ENCODE data around the gene CDC5L.

Gene CDC5L

GRCh38 chr6:44470115-44470464 is 82.6 kb downstream of the CDC5L start:
- Histone ChIP-seq H3K36me3 (ENCODE audit: insufficient read depth, low read length) (no peaks in the 10 kb centered on the region), H3K27ac (no peak overlapping the region), H3K4me3 (no peak overlapping the region), H3K9ac (ENCODE audit: insufficient read length) (no peak overlapping the region), H3K9me3 (ENCODE audit: low read depth, low read length) (no peaks in the 10 kb centered on the region)
- DNase-seq (ENCODE audit: low read depth, low spot score) = no peak
- TF ChIP-seq FOXP2 (optimal IDR thresholded peaks at IDR 0.05; ENCODE audit: control extremely low read depth, extremely low read length, insufficient read depth) = no peak

DNA sequence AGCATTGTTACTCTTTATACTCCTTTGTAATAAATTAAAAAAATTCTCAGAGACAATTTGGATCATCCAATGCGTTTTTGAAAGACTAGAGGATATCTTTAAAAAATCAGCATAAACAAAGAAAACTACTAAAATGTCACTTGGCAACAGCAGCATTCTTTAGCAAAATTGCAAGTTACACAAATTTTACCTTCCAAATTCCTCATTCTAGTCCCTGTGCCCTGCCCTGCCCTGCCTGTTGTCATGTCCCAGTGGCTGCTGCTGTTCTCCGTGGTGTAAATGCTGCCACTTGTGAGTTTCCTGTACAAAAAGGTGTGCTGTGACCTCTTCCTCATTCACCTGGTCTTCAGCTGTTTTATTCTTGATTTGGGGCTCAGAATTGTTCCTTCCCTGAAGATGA is 83.2 kb downstream of the CDC5L start:
- Histone ChIP-seq H3K36me3 (ENCODE audit: insufficient read depth, low read length) (no peaks in the 10 kb centered on the region), H3K9ac (ENCODE audit: insufficient read length) (no peak overlapping the region), H3K27ac (no peak overlapping the region), H3K9me3 (ENCODE audit: low read depth, low read length) (no peaks in the 10 kb centered on the region), H3K4me3 (no peak overlapping the region)
- no peak for DNase-seq (ENCODE audit: low read depth, low spot score)
- TF ChIP-seq FOXP2 (optimal IDR thresholded peaks at IDR 0.05; ENCODE audit: control extremely low read depth, extremely low read length, insufficient read depth) (no peak), POLR2AphosphoS5 (IDR thresholded peaks at IDR 0.05; ENCODE audit: borderline replicate concordance, low read depth, low read length) (no peak), EZH2 (IDR thresholded peaks at IDR 0.05) (no peak)

DNA sequence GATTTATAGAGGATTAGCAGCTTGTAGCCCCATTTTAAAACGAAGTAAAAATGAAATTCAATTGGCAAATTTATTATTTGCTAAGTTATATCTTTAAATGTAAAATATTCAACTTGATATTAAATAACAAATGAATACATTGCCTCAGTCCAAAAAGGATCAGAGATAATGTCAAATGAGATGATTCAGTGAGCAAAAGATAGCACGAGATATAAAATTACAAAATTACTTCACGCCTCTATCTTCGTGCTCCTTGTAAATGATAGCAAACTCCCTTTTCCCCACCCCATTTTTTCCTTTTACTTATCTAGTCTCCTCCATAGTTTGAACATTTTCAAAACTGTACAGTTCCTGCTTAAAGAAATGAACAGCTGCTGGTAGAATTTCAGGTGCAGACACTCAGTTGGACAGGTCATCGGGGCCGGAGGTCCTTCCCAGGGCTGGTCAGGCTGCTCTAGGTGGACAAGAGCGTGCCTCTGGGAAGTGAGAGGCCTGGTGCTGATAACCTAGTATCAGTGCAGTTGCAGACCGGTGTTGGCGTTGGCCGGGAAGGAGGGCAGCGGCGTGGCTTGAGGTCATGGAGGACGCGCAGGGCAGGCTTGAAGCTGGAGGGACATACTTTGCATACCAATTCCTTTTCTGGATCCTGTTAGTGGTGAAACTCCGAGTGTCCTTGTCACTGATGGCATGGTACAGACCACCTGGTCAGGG is 83.9 kb downstream of the CDC5L start:
- DNase-seq (ENCODE audit: low read depth, low spot score) = no peak
- no peaks in the 10 kb centered on the region for H3K9me3 ChIP-seq (ENCODE audit: low read depth, low read length)
- H3K36me3 ChIP-seq (ENCODE audit: insufficient read depth, low read length) = no peaks in the 10 kb centered on the region
- no peak overlapping the region for H3K9ac ChIP-seq (ENCODE audit: insufficient read length)
- TF ChIP-seq FOXP2 (optimal IDR thresholded peaks at IDR 0.05; ENCODE audit: control extremely low read depth, extremely low read length, insufficient read depth) (no peak), POLR2AphosphoS5 (IDR thresholded peaks at IDR 0.05; ENCODE audit: borderline replicate concordance, low read depth, low read length) (no peak), EZH2 (IDR thresholded peaks at IDR 0.05) (no peak)
- H3K27ac ChIP-seq = no peak overlapping the region
- H3K4me3 ChIP-seq = no peak overlapping the region

- DNase-seq (ENCODE audit: low read depth, low spot score) = no peak
- no peak overlapping the region for H3K27ac ChIP-seq
- TF ChIP-seq POLR2AphosphoS5 (IDR thresholded peaks at IDR 0.05; ENCODE audit: borderline replicate concordance, low read depth, low read length) (no peak), FOXP2 (optimal IDR thresholded peaks at IDR 0.05; ENCODE audit: control extremely low read depth, extremely low read length, insufficient read depth) (no peak), EZH2 (IDR thresholded peaks at IDR 0.05) (no peak)
- H3K36me3 ChIP-seq (ENCODE audit: insufficient read depth, low read length) = no peaks in the 10 kb centered on the region
- no peaks in the 10 kb centered on the region for H3K9me3 ChIP-seq (ENCODE audit: low read depth, low read length)
- no peak overlapping the region for H3K4me3 ChIP-seq
- no peak overlapping the region for H3K9ac ChIP-seq (ENCODE audit: insufficient read length)
Measured at GRCh38 chr6:44472250-44472945, 84.9 kb downstream of the CDC5L start.

GRCh38 chr6:44473393-44474189 is 86.1 kb downstream of the CDC5L start:
- no peak for DNase-seq (ENCODE audit: low read depth, low spot score)
- Histone ChIP-seq H3K4me3 (no peak overlapping the region), H3K9ac (ENCODE audit: insufficient read length) (no peak overlapping the region), H3K36me3 (ENCODE audit: insufficient read depth, low read length) (no peaks in the 10 kb centered on the region), H3K9me3 (ENCODE audit: low read depth, low read length) (no peaks in the 10 kb centered on the region), H3K27ac (no peak overlapping the region)
- TF ChIP-seq EZH2 (IDR thresholded peaks at IDR 0.05) (no peak), POLR2AphosphoS5 (IDR thresholded peaks at IDR 0.05; ENCODE audit: borderline replicate concordance, low read depth, low read length) (no peak), FOXP2 (optimal IDR thresholded peaks at IDR 0.05; ENCODE audit: control extremely low read depth, extremely low read length, insufficient read depth) (no peak)

GRCh38 chr6:44474190-44474631 is 86.7 kb downstream of the CDC5L start:
- no peaks in the 10 kb centered on the region for H3K36me3 ChIP-seq (ENCODE audit: insufficient read depth, low read length)
- H3K9me3 ChIP-seq (ENCODE audit: low read depth, low read length) = no peaks in the 10 kb centered on the region
- no peak for DNase-seq (ENCODE audit: low read depth, low spot score)
- no peak overlapping the region for H3K4me3 ChIP-seq
- no peak overlapping the region for H3K9ac ChIP-seq (ENCODE audit: insufficient read length)
- TF ChIP-seq FOXP2 (optimal IDR thresholded peaks at IDR 0.05; ENCODE audit: control extremely low read depth, extremely low read length, insufficient read depth) = no peak
- no peak for TF ChIP-seq POLR2AphosphoS5 (IDR thresholded peaks at IDR 0.05; ENCODE audit: borderline replicate concordance, low read depth, low read length)
- no peak for TF ChIP-seq EZH2 (IDR thresholded peaks at IDR 0.05)
- no peak overlapping the region for H3K27ac ChIP-seq

DNA sequence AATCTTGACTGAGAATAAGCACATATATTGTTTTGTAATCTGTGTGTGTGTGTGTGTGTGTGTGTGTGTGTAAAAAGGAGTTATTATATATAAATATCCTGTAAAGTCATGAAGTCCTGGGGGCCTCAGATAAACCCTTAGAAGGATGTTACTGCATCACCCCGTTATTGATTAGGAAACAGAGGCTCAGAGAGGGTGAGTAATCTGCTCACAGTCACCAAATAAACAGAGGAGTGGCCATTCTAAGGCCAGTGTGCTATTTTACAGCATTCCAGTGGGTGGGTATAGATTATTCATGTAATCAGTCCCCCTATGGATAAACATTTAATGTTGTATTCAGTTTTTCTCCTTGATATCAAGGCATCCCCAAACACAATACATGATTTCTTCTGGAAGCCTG is 87.1 kb downstream of the CDC5L start:
- no peak for TF ChIP-seq EZH2 (IDR thresholded peaks at IDR 0.05)
- no peak for TF ChIP-seq FOXP2 (optimal IDR thresholded peaks at IDR 0.05; ENCODE audit: control extremely low read depth, extremely low read length, insufficient read depth)
- TF ChIP-seq POLR2AphosphoS5 (IDR thresholded peaks at IDR 0.05; ENCODE audit: borderline replicate concordance, low read depth, low read length) = no peak
- Histone ChIP-seq H3K36me3 (ENCODE audit: insufficient read depth, low read length) (no peaks in the 10 kb centered on the region), H3K9ac (ENCODE audit: insufficient read length) (no peak overlapping the region), H3K27ac (no peak overlapping the region), H3K4me3 (no peak overlapping the region), H3K9me3 (ENCODE audit: low read depth, low read length) (no peaks in the 10 kb centered on the region)
- DNase-seq (ENCODE audit: low read depth, low spot score) = no peak

DNA sequence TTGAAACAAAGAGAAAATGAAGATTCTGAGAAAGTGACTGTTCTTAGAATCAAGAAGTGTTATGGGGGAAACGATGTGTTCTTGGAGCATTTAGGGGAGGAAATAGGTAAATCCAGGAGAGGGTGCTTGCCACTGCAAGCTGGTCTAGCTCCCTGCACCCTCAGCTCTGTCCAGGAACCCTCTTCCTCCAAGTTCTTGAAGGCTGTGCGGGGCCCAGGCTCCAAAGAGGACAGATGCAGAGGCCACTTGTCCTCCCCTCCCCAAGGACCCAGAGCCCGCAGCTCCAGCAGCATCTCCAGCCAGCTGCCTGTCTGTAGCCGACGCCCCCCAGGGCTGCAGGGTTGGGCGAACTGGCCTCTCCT is 87.9 kb downstream of the CDC5L start:
- no peak overlapping the region for H3K4me3 ChIP-seq
- H3K9ac ChIP-seq (ENCODE audit: insufficient read length) = no peak overlapping the region
- no peak for DNase-seq (ENCODE audit: low read depth, low spot score)
- no peaks in the 10 kb centered on the region for H3K9me3 ChIP-seq (ENCODE audit: low read depth, low read length)
- no peaks in the 10 kb centered on the region for H3K36me3 ChIP-seq (ENCODE audit: insufficient read depth, low read length)
- no peak for TF ChIP-seq POLR2AphosphoS5 (IDR thresholded peaks at IDR 0.05; ENCODE audit: borderline replicate concordance, low read depth, low read length)
- TF ChIP-seq EZH2 (IDR thresholded peaks at IDR 0.05) = no peak
- no peak for TF ChIP-seq FOXP2 (optimal IDR thresholded peaks at IDR 0.05; ENCODE audit: control extremely low read depth, extremely low read length, insufficient read depth)
- no peak overlapping the region for H3K27ac ChIP-seq

All from SK-N-MC (cell line).